KBM-7 (cell line): Measurements from ENCODE around the gene SLC6A17.
A peak's percentile ranks its signal among the peaks of the same experiment; 100 is the strongest.

Source experiments
- DNase-seq: peaks from one replicate; pipeline ENCODE4 v3.0.0-alpha.2; 2015
- in situ Hi-C: fragments of 300-500 bp; cut with MboI; formaldehyde crosslinking; loops from 2 replicates; pipeline ENCODE4 v1.14.3; 2020; ENCODE audit warnings: low sequenced_read_pairs, low pct_unique_long_range_greater_than_20kb, mixed read lengths

SLC6A17 gene

DNA sequence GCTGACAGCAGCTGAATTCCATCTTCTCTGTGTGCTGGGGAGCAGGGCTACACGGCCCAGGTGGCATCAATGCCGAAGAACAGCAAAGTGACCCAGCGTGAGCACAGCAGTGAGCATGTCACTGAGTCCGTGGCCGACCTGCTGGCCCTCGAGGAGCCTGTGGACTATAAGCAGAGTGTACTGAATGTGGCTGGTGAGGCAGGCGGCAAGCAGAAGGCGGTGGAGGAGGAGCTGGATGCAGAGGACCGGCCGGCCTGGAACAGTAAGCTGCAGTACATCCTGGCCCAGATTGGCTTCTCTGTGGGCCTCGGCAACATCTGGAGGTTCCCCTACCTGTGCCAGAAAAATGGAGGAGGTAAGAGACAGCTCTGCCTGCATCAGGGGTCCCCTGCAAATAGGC lies 16.6 kb downstream of the SLC6A17 start:
- in situ Hi-C loops, result no loop called here
- no peak for DNase-seq

DNA sequence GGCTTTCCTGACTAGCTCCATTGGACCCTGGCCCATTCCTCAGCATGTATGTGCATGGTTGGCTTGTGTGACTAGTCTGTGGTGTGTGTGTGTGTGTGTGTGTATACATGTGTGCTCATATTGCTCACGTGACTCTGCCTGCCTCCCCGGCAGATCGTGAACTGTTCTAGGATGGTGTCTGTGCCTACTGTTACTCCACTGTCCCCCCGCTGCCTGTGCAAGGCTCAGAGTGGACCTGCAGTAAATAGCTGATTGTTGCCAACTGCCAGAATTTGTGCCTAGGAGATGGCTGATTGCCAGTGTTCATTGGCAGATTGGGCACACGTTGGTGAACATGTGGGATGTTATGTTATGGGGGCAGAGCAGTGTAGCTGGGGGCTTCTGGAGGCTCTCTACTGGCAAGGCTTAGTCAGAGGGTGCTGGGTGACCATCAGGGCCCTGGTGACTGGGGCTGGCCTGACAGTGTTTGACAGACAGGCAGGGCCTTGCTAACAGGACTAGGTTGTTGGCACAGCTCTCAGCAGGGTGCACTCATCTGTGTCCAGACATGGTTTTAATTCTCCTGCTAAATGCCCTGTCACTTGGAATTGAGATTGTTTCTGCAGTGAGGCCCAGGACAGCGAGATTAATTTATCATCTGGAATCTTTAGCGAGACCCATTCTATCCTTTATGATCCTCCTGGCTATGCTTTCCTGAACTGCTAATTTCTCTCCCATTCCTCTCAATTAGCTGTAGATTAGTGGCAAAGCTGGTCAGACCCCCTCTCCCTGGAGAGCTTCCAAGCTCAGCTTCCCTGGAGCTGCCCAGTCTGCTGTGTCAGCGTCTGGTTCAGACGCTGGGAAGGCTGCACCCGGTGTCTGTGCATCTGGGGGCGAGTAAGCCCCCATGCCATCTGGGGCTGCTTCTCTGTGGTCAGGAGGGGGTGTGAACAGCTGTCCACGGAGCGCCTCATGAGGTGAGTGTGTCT lies 20.8 kb downstream of the SLC6A17 start:
- in situ Hi-C loops, result no loop called here
- no peak for DNase-seq

DNA sequence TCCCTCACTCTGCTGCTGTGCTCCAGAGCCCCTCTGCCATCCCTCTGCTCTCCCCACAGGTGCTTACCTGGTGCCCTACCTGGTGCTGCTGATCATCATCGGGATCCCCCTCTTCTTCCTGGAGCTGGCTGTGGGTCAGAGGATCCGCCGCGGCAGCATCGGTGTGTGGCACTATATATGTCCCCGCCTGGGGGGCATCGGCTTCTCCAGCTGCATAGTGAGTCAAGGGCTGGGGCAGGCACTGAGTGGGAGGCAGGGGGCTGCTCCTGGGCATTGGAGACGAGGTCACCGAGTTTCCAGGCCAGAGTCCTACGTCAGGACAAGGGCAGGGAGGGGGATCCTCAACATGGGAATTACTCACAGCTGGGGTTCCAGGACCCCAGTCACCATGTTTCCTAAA lies 21.7 kb downstream of the SLC6A17 start:
- in situ Hi-C loops, result no loop called here
- DNase-seq, result no peak

DNA sequence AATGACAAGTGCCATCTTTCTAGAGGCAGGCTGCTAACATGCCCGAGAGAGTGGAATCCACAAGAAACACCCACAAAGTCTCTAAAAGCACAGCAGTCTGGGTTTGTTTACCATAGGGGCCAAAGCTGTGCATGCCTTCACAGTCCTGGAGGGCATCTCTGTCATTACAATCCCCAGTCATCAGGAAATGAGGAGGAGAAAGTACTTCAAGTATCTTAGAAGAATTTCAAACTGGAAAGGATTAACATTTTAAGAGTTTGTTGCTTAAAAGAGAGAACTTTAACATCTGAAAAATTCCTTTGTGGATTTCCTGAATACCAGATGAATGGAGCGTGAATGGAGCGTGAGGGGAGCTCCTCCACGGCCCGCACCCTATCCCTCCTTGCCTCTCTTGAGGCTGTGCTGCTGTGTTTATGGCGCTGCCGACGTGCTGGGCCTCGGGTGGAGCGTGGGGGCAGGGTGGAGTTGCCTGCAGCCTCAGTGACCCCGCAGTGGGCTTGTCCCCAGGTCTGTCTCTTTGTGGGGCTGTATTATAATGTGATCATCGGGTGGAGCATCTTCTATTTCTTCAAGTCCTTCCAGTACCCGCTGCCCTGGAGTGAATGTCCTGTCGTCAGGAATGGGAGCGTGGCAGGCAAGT lies 23.3 kb downstream of the SLC6A17 start:
- in situ Hi-C loops, result no loop called here
- DNase-seq, result no peak

DNA sequence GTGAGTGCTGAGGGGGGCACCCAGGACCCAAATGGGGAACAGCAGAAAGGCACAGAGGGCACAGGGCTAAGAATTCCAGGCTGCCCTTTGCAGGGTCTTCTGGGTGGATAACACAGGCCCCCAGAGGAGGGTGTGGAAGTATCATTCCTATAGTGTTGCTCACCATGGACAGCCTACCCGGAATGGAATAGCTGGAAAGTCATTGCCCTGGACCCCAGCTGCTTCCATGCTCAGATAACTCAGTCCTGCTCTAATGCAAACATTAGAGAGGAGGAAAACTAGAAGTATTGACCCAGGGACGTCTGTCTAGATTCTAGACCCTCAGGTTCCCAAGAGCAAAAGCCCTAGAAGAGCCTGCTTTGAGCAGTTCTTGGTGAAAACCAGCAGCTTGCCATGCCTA lies 24.7 kb downstream of the SLC6A17 start:
- no peak for DNase-seq
- in situ Hi-C loops, result loop anchor here (25.0 kb wide), 1 partner anchor 287 kb away; the partner anchor contains the start of gene PROK1

DNA sequence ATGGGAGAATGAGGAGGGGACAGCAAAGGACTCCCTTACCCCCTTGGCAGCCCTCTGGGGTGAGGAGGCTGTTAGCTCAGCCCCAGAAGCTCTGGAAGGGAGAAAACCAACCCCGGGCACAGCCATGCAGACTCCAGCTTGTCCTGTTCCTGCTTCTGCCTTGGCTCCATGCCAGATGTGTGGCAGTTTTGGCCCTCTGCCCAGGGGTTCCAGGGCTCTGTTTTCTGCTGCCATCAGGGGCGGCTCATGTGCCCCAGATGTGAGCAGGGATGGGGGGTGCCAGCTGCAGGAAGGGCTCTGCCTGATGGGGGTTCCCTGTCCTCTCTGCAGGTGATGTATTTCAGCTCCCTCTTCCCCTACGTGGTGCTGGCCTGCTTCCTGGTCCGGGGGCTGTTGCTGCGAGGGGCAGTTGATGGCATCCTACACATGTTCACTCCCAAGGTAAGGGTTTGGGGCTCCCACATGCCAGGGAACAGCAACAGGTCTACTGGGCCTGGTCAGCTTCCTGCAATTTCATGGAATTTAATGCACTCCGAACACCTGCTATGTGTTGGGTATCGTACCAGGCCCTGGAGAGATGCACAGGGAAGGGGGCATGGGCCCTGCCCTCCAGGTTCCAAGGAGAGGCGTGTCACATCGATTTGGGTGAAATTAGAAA lies 26.1 kb downstream of the SLC6A17 start:
- in situ Hi-C loops, result loop anchor here (25.0 kb wide), 1 partner anchor 286 kb away; the partner anchor contains the start of gene PROK1
- DNase-seq, result peak; percentile 17

DNA sequence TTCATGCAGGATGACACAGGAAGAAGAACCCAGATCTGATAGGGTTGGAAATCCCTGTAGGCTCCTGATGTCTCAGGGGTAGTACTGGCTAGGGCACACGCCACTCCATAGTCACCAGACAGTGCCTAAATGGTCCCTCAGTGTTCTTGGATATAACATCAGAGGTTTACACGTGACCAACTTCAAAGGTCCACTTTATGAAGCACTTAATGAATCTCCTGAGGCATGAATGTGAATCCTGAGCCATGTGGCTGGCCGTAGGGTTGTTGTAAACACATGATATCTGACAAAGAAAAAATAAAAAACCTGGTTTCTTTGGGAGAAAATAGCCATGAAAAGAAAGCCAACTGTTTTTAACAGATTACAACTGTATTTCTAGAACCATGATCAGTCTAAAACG lies 27.5 kb downstream of the SLC6A17 start:
- in situ Hi-C loops, result loop anchor here (25.0 kb wide), 1 partner anchor 285 kb away; the partner anchor contains the start of gene PROK1
- DNase-seq, result no peak

DNA sequence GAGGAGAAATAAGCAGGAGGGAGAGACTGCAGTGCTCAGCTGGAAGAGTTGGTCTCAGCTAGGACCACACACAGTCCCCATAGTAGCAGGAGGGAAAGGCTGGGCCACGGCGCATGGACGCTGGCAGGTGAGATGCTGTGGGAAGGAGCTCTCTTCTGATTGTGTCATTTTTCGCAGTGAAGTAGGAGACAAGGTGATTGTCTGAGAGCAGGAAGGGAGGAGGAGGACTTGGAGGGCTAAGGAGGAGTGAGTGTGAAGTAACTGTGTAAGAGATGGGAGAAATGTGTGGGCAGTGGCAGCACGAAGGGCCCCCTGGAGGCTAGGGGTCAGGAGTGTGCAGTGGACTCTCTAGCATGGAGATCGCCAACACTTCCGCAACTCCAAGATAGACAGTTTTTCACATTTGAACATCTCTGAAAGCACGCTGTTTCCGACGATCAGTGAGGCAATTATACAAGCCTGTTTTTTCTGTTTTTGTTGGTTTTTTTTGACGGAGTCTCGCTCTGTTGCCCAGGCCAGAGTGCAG lies 33.4 kb downstream of the SLC6A17 start:
- no peak for DNase-seq
- in situ Hi-C loops, result loop anchor here (25.0 kb wide), 1 partner anchor 279 kb away; the partner anchor contains the start of gene PROK1

DNA sequence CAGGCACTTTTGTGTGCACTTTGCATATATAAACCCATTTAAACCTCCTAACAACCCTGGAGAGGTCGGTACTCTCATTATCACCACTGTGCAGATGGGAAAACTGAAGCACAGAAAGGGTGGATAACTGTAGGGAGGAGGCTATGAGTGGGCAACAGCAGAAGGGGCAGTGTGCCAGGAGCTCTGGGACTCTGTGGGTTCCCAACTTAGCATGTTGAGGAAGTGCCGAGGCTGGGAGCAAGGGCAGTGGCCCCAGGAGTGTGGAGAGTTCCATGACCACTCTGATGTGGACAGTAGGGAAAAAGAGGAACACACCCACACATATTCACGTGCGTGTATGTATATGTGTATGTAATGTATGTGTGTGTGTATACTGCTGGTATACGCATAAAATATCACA lies 34.2 kb downstream of the SLC6A17 start:
- in situ Hi-C loops, result loop anchor here (25.0 kb wide), 1 partner anchor 278 kb away; the partner anchor contains the start of gene PROK1
- DNase-seq, result no peak

DNA sequence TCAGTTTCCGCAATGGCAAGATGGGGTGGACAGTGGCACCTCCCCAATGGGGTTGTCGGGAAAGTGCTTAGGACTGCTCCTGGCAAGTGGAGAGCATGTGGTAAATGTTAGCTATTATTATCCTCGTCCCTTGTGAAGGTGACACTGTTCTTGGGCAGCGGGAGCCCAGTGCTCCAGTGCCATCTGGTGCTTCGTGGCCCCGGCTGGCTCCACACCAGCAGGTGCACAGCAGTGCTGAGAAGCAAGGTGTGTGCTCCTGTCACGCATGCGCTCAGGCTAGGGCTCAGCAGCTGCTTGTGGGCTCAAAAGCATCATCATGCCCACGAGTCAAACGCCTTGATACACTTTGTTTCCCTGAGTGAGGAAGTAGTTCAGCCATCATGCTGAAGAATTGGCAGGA lies 34.9 kb downstream of the SLC6A17 start:
- in situ Hi-C loops, result loop anchor here (25.0 kb wide), 1 partner anchor 277 kb away; the partner anchor contains the start of gene PROK1
- DNase-seq, result no peak

DNA sequence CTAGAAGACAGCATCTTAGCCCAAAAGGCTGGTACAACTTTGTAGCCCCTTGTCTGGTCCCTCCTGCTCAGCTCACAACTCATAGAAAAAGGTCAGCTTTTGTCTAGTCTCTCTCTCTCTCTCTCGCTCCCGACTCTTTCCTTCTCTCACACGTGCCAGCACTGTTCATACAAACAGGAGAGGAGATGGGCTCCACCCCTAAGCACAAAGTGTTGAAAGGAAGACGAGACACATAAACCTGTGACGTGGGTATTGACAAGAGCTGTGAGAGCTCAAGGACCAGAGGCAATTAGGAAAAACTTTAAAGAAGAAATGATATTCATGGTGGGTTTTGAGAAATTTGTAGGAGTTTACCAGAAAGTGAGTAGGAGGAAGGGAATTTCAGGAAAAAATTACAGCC lies 36.3 kb downstream of the SLC6A17 start:
- no peak for DNase-seq
- in situ Hi-C loops, result loop anchor here (25.0 kb wide), 1 partner anchor 276 kb away; the partner anchor contains the start of gene PROK1

DNA sequence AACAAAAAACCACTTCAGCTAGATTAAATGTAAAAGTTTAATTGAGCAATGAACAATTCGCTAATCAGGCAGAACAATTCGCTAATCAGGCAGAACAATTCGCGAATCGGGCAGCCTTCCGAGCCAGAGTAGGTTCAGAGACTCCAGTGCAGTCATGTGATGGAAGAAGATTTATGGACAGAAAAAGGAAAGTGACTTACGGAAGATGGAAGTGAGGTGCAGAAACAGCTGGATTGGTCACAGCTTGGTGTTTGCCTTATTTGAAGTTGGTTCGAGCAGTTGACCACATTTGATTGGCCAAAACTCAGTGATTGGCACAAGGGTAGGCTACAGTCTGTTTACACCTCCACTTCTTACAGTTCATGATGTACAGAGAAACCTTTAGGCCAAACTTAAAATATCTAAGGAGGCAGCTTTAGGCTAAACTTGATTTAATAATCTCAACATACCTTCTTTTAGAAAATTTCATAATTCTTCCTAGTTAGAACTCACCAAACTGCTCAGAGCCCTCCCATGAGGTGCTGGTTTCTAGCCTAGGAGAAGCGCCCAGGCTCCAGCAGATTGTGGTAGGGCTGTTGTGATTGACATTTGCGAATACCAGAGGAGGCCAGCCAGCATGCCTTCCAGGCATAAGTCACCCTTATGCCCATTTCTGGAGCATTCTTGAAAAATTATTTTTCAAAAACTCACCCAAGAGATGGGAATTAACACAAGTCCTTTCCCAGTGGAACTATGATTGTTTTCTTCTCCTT lies 37.0 kb downstream of the SLC6A17 start:
- DNase-seq, result no peak
- in situ Hi-C loops, result loop anchor here (25.0 kb wide), 1 partner anchor 275 kb away; the partner anchor contains the start of gene PROK1

DNA sequence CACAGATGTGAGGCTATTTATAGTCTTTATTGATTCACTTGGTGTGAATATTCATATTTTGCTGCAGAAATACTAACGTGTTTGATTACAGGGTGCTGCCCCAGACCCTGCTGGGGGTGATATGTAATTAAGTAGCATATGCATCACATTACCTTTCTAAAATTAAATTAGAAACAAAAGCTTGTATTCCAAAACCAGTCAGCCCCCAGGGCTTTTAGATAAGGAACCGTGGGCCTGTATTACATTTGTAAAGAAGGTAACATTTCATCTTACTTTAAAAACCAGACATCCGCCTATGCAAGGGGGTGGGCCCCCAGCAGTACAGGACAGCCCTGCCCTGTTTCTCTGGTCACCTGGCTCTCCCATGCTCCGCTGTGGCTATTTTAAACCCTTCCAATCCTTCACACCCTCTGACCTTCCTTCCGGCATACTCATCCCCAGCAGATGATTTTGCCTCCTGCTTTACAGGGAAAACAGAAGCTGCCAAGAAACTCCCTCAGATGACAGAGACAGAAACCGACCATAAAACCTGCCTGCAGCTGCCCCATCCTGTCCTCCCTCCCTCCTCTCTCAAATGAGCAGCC lies 37.8 kb downstream of the SLC6A17 start:
- in situ Hi-C loops, result loop anchor here (25.0 kb wide), 1 partner anchor 274 kb away; the partner anchor contains the start of gene PROK1
- DNase-seq, result no peak

DNA sequence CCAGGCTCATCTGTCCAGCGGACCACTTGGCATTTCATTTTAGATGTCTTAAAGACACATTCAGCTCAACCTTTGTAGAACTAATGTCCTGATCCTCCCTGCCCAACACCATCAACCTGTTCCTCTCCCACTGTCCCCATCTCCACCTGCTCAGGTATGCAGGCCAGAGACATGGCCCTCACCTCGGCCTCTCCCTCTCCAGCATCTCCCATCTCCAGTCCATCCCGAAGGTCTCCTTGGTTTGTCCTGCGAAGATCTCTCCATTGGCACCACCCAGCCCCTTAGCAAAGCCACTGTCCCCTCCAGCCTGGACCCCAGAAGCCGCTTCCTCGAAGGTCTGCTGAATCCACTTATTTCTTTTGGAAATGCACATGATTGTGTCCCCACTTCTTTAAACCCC lies 38.9 kb downstream of the SLC6A17 start:
- in situ Hi-C loops, result loop anchor here (25.0 kb wide), 1 partner anchor 273 kb away; the partner anchor contains the start of gene PROK1
- no peak for DNase-seq

DNA sequence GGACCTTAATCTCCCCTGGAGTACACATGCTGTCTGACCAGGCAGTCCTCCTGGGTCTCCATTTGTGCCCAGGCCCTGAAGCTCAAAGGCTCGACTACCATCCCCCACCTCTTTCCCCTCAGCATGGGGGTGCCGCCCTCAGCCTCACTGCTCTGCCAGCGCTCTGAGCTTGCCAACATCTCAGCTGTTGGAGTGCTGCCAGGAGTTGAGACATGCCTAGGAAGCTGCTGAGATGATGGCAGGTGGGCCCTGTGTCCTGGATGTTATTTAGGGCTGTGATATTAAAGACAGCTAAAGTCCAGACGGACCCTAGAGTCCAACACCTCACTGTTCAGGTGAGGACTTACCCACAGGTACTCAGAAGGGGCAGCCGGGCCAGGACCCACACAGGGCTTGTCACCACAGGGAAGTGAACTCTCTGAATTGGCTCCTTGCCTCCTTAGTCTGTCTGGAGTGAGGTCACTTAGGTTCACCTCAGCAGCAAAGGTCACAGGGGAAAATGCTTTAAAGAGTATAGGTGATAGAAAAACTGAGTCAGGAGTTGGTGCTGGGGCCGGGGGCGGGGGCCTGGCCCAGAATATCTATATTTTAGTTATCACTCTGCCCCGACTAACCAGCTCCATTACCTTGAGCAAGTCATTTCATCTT lies 40.1 kb downstream of the SLC6A17 start:
- in situ Hi-C loops, result loop anchor here (25.0 kb wide), 1 partner anchor 272 kb away; the partner anchor contains the start of gene PROK1

DNA sequence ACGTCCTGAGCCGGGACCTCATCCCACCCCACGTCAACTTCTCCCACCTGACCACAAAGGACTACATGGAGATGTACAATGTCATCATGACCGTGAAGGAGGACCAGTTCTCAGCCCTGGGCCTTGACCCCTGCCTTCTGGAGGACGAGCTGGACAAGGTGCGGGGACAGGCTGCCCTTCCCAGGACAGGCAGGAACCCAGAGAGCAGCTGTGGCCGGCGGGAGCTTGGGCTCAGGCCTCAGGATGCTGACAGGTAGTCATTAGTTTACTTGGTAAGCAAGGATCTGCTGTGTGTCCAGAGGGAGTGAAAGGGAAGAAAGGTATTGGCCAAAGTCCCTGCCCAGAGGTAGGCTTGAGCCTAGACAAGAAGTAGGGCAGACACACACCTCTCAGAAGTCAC lies 42.2 kb downstream of the SLC6A17 start:
- in situ Hi-C loops, result loop anchor here (25.0 kb wide), 1 partner anchor 270 kb away; the partner anchor contains the start of gene PROK1
- DNase-seq, result no peak

More for the DNA sequence above, 40.1 kb downstream of the SLC6A17 start:
- DNase-seq, result no peak

DNA sequence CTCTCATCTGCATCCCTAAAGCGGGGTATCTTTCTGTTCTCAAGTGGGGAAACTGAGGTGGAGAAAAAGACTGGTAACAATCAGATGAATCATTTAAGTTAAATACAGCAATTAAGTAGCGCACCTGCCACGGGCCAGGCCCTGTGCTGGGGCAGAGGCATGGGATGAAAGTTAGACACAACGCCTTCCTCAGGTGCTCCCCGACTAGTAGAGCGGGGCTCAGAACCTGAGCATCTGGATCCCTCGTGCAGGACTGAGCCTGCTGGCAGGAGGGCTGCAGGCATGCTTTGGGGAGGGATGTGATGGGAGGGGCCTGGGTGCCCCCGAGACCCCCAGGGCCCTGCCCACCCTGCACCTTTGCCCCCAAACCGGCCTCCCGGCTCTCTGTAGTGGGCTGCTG lies 44.9 kb downstream of the SLC6A17 start:
- in situ Hi-C loops, result loop anchor here (25.0 kb wide), 1 partner anchor 267 kb away; the partner anchor contains the start of gene PROK1
- no peak for DNase-seq
